Neuronal stem cell (in vitro differentiated cells): ENCODE results near the gene SUSD3.

Source experiments
- DNase-seq: peaks from one replicate; pipeline ENCODE4 v3.0.0-alpha.2; 2013; ENCODE audit warnings: low spot score
- H2AFZ ChIP-seq: one replicate; pipeline ENCODE4 v1.6.1; 2013; ENCODE audit warnings: mild to moderate bottlenecking, low read length, inconsistent platforms
- H2AK5ac ChIP-seq: 2 replicates; pipeline ENCODE4 v1.6.1; 2013; ENCODE audit warnings: low read depth, mild to moderate bottlenecking, inconsistent platforms, low read length, moderate library complexity, mixed read lengths
- H2BK120ac ChIP-seq: 2 replicates; pipeline ENCODE4 v1.6.1; 2013; ENCODE audit warnings: low read depth, mild to moderate bottlenecking, inconsistent platforms, low read length, moderate library complexity, mixed read lengths
- H2BK12ac ChIP-seq: one replicate; pipeline ENCODE4 v1.6.1; 2013; ENCODE audit warnings: low read length, inconsistent platforms
- H2BK15ac ChIP-seq: 2 replicates; pipeline ENCODE4 v1.6.1; 2013; ENCODE audit warnings: mild to moderate bottlenecking, low read length, inconsistent platforms, mixed read lengths
- H2BK5ac ChIP-seq: one replicate; pipeline ENCODE4 v1.6.1; 2013; ENCODE audit warnings: inconsistent platforms, mild to moderate bottlenecking, low read length, moderate library complexity
- H3K14ac ChIP-seq: one replicate; pipeline ENCODE4 v1.6.1; 2013; ENCODE audit warnings: low read length, inconsistent platforms
- H3K18ac ChIP-seq: 2 replicates; pipeline ENCODE4 v1.6.1; 2013; ENCODE audit warnings: low read length, inconsistent platforms
- H3K23ac ChIP-seq: 2 replicates; pipeline ENCODE4 v1.6.1; 2013; ENCODE audit warnings: low read depth, mild to moderate bottlenecking, mixed read lengths, low read length, inconsistent platforms; ENCODE audit not compliant: poor library complexity
- H3K27ac ChIP-seq: replicated peaks from 3 replicates; pipeline ENCODE4 v1.5.1; 2013; ENCODE audit warnings: low read length, inconsistent platforms
- H3K27me3 ChIP-seq, 3 experiments: 2 replicates each; pipeline ENCODE4 v1.6.1; 2013; ENCODE audit warnings: low read length in 3 of 3, mild to moderate bottlenecking in 2 of 3, inconsistent platforms in 1 of 3, low read depth in 1 of 3, mixed read lengths in 1 of 3, moderate library complexity in 1 of 3; ENCODE audit not compliant: control insufficient read depth in 3 of 3, insufficient read depth in 3 of 3
- H3K36me3 ChIP-seq, 2 donors: replicated peaks in 1 of 2; 2 replicates each; pipeline ENCODE4 v1.6.1; 2013; ENCODE audit warnings: low read length in 2 of 2; ENCODE audit not compliant: control insufficient read depth in 2 of 2, insufficient read depth in 2 of 2
- H3K4ac ChIP-seq: 2 replicates; pipeline ENCODE4 v1.6.1; 2013; ENCODE audit warnings: inconsistent platforms, mild to moderate bottlenecking, low read length, moderate library complexity
- H3K4me1 ChIP-seq, 2 donors: 1 replicate in 1 of 2; 2 replicates in 1 of 2; pipeline ENCODE4 v1.6.1; 2013; ENCODE audit warnings: low read length in 2 of 2, low read depth in 1 of 2; ENCODE audit not compliant: control insufficient read depth in 2 of 2, insufficient read depth in 1 of 2
- H3K4me2 ChIP-seq: one replicate; pipeline ENCODE4 v1.6.1; 2013; ENCODE audit warnings: mild to moderate bottlenecking, low read length, inconsistent platforms; ENCODE audit not compliant: insufficient read depth, poor library complexity, severe bottlenecking
- H3K4me3 ChIP-seq, 2 donors: 2 replicates each; pipeline ENCODE4 v1.5.1; 2013; ENCODE audit warnings: low read length in 2 of 2, mild to moderate bottlenecking in 2 of 2, inconsistent platforms in 1 of 2, moderate library complexity in 1 of 2
- H3K79me1 ChIP-seq: one replicate; pipeline ENCODE4 v1.6.1; 2013; ENCODE audit warnings: low read depth, mild to moderate bottlenecking, inconsistent platforms, low read length, moderate library complexity
- H3K9ac ChIP-seq: one replicate; pipeline ENCODE4 v1.6.1; 2013; ENCODE audit warnings: mild to moderate bottlenecking, low read depth, low read length, inconsistent platforms; ENCODE audit not compliant: poor library complexity
- H3K9me3 ChIP-seq, 2 donors: replicated peaks in 1 of 2; 2 replicates each; pipeline versions ENCODE3 to v1.6.1; 2013; ENCODE audit warnings: low read length in 2 of 2, mild to moderate bottlenecking in 2 of 2, inconsistent platforms in 1 of 2, low read depth in 1 of 2, mixed read lengths in 1 of 2, moderate library complexity in 1 of 2; ENCODE audit not compliant: control insufficient read depth in 2 of 2, insufficient read depth in 1 of 2
- H4K8ac ChIP-seq: one replicate; pipeline ENCODE4 v1.6.1; 2013; ENCODE audit warnings: low read depth, mild to moderate bottlenecking, inconsistent platforms, low read length, moderate library complexity
- H4K91ac ChIP-seq: one replicate; pipeline ENCODE4 v1.6.1; 2013; ENCODE audit warnings: low read length, low read depth, mild to moderate bottlenecking, inconsistent platforms; ENCODE audit not compliant: poor library complexity
- WGBS, 2 donors: extraction: QIAGEN DNeasy Blood & Tissue Kit; methylation state at CpG; one replicate each; pipeline ENCODE4 v1.1.7; 2013; ENCODE audit warnings: missing lambda C conversion rate in 2 of 2, mixed read lengths in 1 of 2; ENCODE audit not compliant: insufficient read length in 2 of 2, insufficient replicate concordance in 1 of 2; ENCODE audit errors: extremely low coverage in 2 of 2; 5-methylcytosine and 5-hydroxymethylcytosine counted together

SUSD3 gene

GRCh38 chr9:93121316-93122241, 63.1 kb downstream of the SUSD3 start:
- peak overlapping the region; percentile 74 for H4K8ac ChIP-seq
- no peak overlapping the region for H3K14ac ChIP-seq
- no peak overlapping the region for H3K27ac ChIP-seq
- H2BK12ac ChIP-seq = no peak overlapping the region
- H3K27me3 ChIP-seq = no peaks in the 10 kb centered on the region
- no peak overlapping the region for H3K23ac ChIP-seq
- H3K9ac ChIP-seq = no peak overlapping the region
- H4K91ac ChIP-seq = no peak overlapping the region
- H2BK120ac ChIP-seq = no peak overlapping the region
- DNase-seq = no peak
- no peak overlapping the region for H3K4ac ChIP-seq
- peaks cover 4 to 6% of the 10 kb centered on the region in 2 donors for H3K4me1 ChIP-seq
- no peaks in the 10 kb centered on the region for H3K9me3 ChIP-seq
- WGBS, 2 donors = no CpG with 5 or more reads among the region's 20 CpGs
- no peak overlapping the region for H3K4me2 ChIP-seq
- no peak overlapping the region for H2AK5ac ChIP-seq
- H3K4me3 ChIP-seq = no peak overlapping the region
- no peak overlapping the region for H2BK5ac ChIP-seq
- peaks cover 4% of the 10 kb centered on the region for H3K79me1 ChIP-seq
- H3K18ac ChIP-seq = no peak overlapping the region
- H2AFZ ChIP-seq = no peak overlapping the region
- peaks cover 10 to 12% of the 10 kb centered on the region in 2 donors for H3K36me3 ChIP-seq
- no peak overlapping the region for H2BK15ac ChIP-seq

- no CpG with 5 or more reads among the region's 14 CpGs for WGBS, 2 donors
- Histone ChIP-seq H2AFZ (no peak overlapping the region), H3K4me3 (no peak overlapping the region), H3K9me3 (no peaks in the 10 kb centered on the region), H3K9ac (no peak overlapping the region), H3K27ac (no peak overlapping the region), H2BK120ac (no peak overlapping the region), H2BK15ac (no peak overlapping the region), H4K91ac (no peak overlapping the region), H3K4ac (no peak overlapping the region), H3K18ac (no peak overlapping the region), H4K8ac (no peak overlapping the region), H3K23ac (no peak overlapping the region), H3K79me1 (peaks cover 4% of the 10 kb centered on the region), H2BK12ac (no peak overlapping the region), H2BK5ac (no peak overlapping the region), H3K27me3 (no peaks in the 10 kb centered on the region), H3K4me1 (peaks cover 12 to 16% of the 10 kb centered on the region in 2 donors), H3K36me3 (peaks cover 10 to 12% of the 10 kb centered on the region in 2 donors), H3K14ac (no peak overlapping the region), H2AK5ac (no peak overlapping the region), H3K4me2 (no peak overlapping the region)
- DNase-seq = no peak
Measured at GRCh38 chr9:93122721-93123221, 64.3 kb downstream of the SUSD3 start.

- no peak overlapping the region for H2BK12ac ChIP-seq
- peaks cover 5% of the 10 kb centered on the region for H3K79me1 ChIP-seq
- no peak overlapping the region for H3K4ac ChIP-seq
- DNase-seq = no peak
- H2BK15ac ChIP-seq = no peak overlapping the region
- no peak overlapping the region for H2BK5ac ChIP-seq
- H3K9ac ChIP-seq = no peak overlapping the region
- H3K4me1 ChIP-seq = peaks cover 12 to 18% of the 10 kb centered on the region in 2 donors
- no peak overlapping the region for H3K27ac ChIP-seq
- H3K4me2 ChIP-seq = no peak overlapping the region
- WGBS, 2 donors = no CpG with 5 or more reads among the region's 14 CpGs
- H2BK120ac ChIP-seq = no peak overlapping the region
- peak overlapping the region; percentile 10 for H3K23ac ChIP-seq
- H2AFZ ChIP-seq = no peak overlapping the region
- H3K27me3 ChIP-seq = no peaks in the 10 kb centered on the region
- no peak overlapping the region for H2AK5ac ChIP-seq
- H3K18ac ChIP-seq = peak overlapping the region; percentile 25
- no peaks in the 10 kb centered on the region for H3K9me3 ChIP-seq
- no peak overlapping the region for H4K91ac ChIP-seq
- no peak overlapping the region for H4K8ac ChIP-seq
- no peak overlapping the region for H3K14ac ChIP-seq
- H3K4me3 ChIP-seq = no peak overlapping the region
- peaks cover 10 to 12% of the 10 kb centered on the region in 2 donors for H3K36me3 ChIP-seq
Measured at GRCh38 chr9:93123561-93124283, 65.2 kb downstream of the SUSD3 start.

- no peak overlapping the region for H4K8ac ChIP-seq
- H2BK5ac ChIP-seq = no peak overlapping the region
- no peak overlapping the region for H3K4me2 ChIP-seq
- DNase-seq = no peak
- H3K4ac ChIP-seq = no peak overlapping the region
- H3K27me3 ChIP-seq = no peaks in the 10 kb centered on the region
- peak overlapping the region; percentile 27 for H2AK5ac ChIP-seq
- H3K79me1 ChIP-seq = peaks cover 5% of the 10 kb centered on the region
- H3K23ac ChIP-seq = peak overlapping the region; percentile 52
- no peak overlapping the region for H3K18ac ChIP-seq
- no peak overlapping the region for H3K27ac ChIP-seq
- no peaks in the 10 kb centered on the region for H3K9me3 ChIP-seq
- no peak overlapping the region for H2BK12ac ChIP-seq
- H3K4me1 ChIP-seq = peaks cover 12 to 18% of the 10 kb centered on the region in 2 donors
- H2BK120ac ChIP-seq = no peak overlapping the region
- no peak overlapping the region for H4K91ac ChIP-seq
- H3K14ac ChIP-seq = no peak overlapping the region
- peak overlapping the region in 1 of 2 donors; percentile 10 for H3K4me3 ChIP-seq
- WGBS, 2 donors = no CpG with 5 or more reads among the region's 16 CpGs
- no peak overlapping the region for H3K9ac ChIP-seq
- peak overlapping the region; percentile 30 for H2BK15ac ChIP-seq
- H2AFZ ChIP-seq = no peak overlapping the region
- peaks cover 10 to 12% of the 10 kb centered on the region in 2 donors for H3K36me3 ChIP-seq
Measured at GRCh38 chr9:93124793-93125192, 66.3 kb downstream of the SUSD3 start.
